Gastroesophageal sphincter (tissue), 3 donors: ENCODE data around the gene LMF2.
"Not testable (repeated sequence)": the region's sequence is repeated elsewhere in the genome, so short reads cannot be mapped to it uniquely, and the experiment has no call there.

Experiments
- CTCF ChIP-seq, 4 experiments: fragments of 200-600 bp in 2 of 4; fragments of 450-650 bp in 2 of 4; sonication (generic) in 1 of 4; IDR thresholded peaks; one replicate each; pipeline ENCODE4 v1.5.1; 2017 to 2019; ENCODE audit warnings: antibody characterized with exemption in 4 of 4, mild to moderate bottlenecking in 2 of 4, moderate library complexity in 2 of 4
- EP300 ChIP-seq: sonication (generic); formaldehyde crosslinking; IDR thresholded peaks from one replicate; pipeline ENCODE4 v1.6.1; 2017; ENCODE audit warnings: antibody characterized with exemption, mild to moderate bottlenecking

GRCh38 chr22:50533856-50534711 lies 26.6 kb upstream of the LMF2 start:
- not testable (repeated sequence) for TF ChIP-seq CTCF (IDR thresholded peaks at IDR 0.05); EP300
